Suprapubic skin (tissue), 4 donors: Measurements from ENCODE around the gene ST3GAL4. TPM values are rescaled to one million over a fixed set of nuclear protein-coding genes. Genes with fewer than 3 reads are reported as not detected.

Source experiments
- DNase-seq, 2 donors: peaks; one replicate each; pipeline ENCODE4 v3.0.0-alpha.2; 2019; ENCODE audit warnings: low spot score in 2 of 2
- H3K27ac ChIP-seq: fragments of 200-600 bp; sonication (generic); one replicate; pipeline ENCODE4 v1.5.1; 2019
- H3K27me3 ChIP-seq: fragments of 200-600 bp; sonication (generic); one replicate; pipeline ENCODE4 v1.5.1; 2019
- H3K36me3 ChIP-seq: fragments of 200-600 bp; sonication (generic); one replicate; pipeline ENCODE4 v1.5.1; 2019
- H3K4me1 ChIP-seq: fragments of 200-600 bp; sonication (generic); one replicate; pipeline ENCODE4 v1.5.1; 2019
- H3K4me3 ChIP-seq: fragments of 200-600 bp; sonication (generic); one replicate; pipeline ENCODE4 v1.5.1; 2019; ENCODE audit warnings: mild to moderate bottlenecking
- H3K9me3 ChIP-seq: fragments of 200-600 bp; sonication (generic); one replicate; pipeline ENCODE4 v1.5.1; 2019
- EP300 ChIP-seq: sonication (generic); formaldehyde crosslinking; IDR thresholded peaks from one replicate; pipeline ENCODE4 v1.6.1; 2017; ENCODE audit warnings: antibody characterized with exemption
- POLR2A ChIP-seq, 2 donors: fragments of 450-650 bp; IDR thresholded peaks; one replicate each; pipeline ENCODE4 v1.6.1; 2017; ENCODE audit warnings: antibody characterized with exemption in 2 of 2, mild to moderate bottlenecking in 2 of 2, moderate library complexity in 2 of 2
- POLR2AphosphoS5 ChIP-seq, 3 donors: sonication (generic); formaldehyde crosslinking; IDR thresholded peaks; one replicate each; pipeline ENCODE4 v1.6.1; 2017; ENCODE audit warnings: antibody characterized with exemption in 3 of 3
- WGBS: methylation state at CpG from one replicate; pipeline ENCODE4 v1.1.5; 2018; 5-methylcytosine and 5-hydroxymethylcytosine counted together
- total RNA-seq, 4 donors: library from RNA; depleted of rRNA; stranded (reverse); fragments of >200 nt; gene quantifications; one replicate each; pipeline ENCODE4 v1.1.0, GENCODE V29; 2016
- TF ChIP-seq, protein P1 (sequence below), 2 donors: fragments of 200-600 bp in 1 of 2; fragments of 450-650 bp in 1 of 2; sonication (generic) in 1 of 2; IDR thresholded peaks; one replicate each; pipeline ENCODE4 v1.5.1; 2016 to 2019; ENCODE audit warnings: antibody characterized with exemption in 2 of 2, mild to moderate bottlenecking in 1 of 2, moderate library complexity in 1 of 2

ST3GAL4 gene
- total RNA-seq, 4 donors from 2014 or later: 23.6 to 30.9 (median 26.9) TPM

DNA sequence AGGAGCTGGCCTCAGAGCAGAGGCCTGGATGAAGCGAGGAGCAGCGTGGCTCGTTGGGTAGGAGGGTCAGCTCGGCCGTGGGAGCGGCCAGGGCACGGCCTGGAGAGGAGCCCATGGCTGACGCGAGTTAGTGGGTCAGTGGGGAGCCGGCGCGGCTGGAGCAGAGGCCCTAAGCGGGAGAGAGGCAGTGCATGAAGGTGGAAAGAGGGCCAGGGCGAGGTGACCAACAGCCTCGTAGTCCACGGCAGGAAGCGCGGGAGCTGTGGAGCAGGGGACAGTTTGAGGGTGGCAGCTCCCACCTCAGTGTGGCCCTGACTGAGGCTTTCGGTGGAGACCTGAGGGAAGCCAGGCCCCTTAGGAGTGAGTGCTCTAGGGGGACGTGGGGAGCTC is 27.5 kb upstream of the ST3GAL4 start:
- TF ChIP-seq POLR2AphosphoS5 (IDR thresholded peaks at IDR 0.05) (no peak), EP300 (no peak), POLR2A (IDR thresholded peaks at IDR 0.05) (no peak)
- TF ChIP-seq, protein P1, sequence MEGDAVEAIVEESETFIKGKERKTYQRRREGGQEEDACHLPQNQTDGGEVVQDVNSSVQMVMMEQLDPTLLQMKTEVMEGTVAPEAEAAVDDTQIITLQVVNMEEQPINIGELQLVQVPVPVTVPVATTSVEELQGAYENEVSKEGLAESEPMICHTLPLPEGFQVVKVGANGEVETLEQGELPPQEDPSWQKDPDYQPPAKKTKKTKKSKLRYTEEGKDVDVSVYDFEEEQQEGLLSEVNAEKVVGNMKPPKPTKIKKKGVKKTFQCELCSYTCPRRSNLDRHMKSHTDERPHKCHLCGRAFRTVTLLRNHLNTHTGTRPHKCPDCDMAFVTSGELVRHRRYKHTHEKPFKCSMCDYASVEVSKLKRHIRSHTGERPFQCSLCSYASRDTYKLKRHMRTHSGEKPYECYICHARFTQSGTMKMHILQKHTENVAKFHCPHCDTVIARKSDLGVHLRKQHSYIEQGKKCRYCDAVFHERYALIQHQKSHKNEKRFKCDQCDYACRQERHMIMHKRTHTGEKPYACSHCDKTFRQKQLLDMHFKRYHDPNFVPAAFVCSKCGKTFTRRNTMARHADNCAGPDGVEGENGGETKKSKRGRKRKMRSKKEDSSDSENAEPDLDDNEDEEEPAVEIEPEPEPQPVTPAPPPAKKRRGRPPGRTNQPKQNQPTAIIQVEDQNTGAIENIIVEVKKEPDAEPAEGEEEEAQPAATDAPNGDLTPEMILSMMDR (IDR thresholded peaks at IDR 0.05): no peak
- peaks cover 11% of the 10 kb centered on the region for H3K36me3 ChIP-seq
- DNase-seq: peak in 1 of 2 donors; percentile 50
- H3K4me1 ChIP-seq: peaks cover 24% of the 10 kb centered on the region
- WGBS: 92% methylated on average over 20 of the region's 20 CpGs
- H3K27me3 ChIP-seq: no peaks in the 10 kb centered on the region
- no peaks in the 10 kb centered on the region for H3K9me3 ChIP-seq
- H3K4me3 ChIP-seq: no peak overlapping the region
- no peak overlapping the region for H3K27ac ChIP-seq

DNA sequence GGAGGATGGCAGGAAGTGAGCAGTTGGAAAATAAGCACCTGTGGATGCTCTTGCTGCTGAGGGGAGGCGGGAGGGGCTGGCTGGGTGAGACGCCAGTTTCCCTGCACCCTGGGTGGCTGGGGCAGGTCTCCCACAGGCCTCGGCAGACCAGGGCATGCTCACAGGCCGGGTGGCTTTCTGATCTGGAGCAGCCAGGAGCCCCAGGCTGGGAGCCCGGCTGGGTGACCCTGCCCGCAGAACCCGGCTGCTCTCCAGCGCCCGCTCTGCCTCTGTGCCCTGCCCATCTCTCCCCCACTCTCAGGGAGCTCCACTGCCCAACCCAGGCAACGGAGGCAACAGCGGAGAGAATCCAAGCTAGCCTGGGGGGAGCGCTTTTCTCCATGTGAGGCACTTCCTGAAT is 27.0 kb upstream of the ST3GAL4 start:
- DNase-seq: no peak
- H3K9me3 ChIP-seq: no peaks in the 10 kb centered on the region
- peaks cover 24% of the 10 kb centered on the region for H3K4me1 ChIP-seq
- no peaks in the 10 kb centered on the region for H3K27me3 ChIP-seq
- H3K4me3 ChIP-seq: no peak overlapping the region
- H3K36me3 ChIP-seq: peaks cover 11% of the 10 kb centered on the region
- H3K27ac ChIP-seq: no peak overlapping the region
- 63% methylated on average over 4 of the region's 12 CpGs for WGBS
- TF ChIP-seq POLR2AphosphoS5 (IDR thresholded peaks at IDR 0.05) (no peak), POLR2A (IDR thresholded peaks at IDR 0.05) (no peak)

DNA sequence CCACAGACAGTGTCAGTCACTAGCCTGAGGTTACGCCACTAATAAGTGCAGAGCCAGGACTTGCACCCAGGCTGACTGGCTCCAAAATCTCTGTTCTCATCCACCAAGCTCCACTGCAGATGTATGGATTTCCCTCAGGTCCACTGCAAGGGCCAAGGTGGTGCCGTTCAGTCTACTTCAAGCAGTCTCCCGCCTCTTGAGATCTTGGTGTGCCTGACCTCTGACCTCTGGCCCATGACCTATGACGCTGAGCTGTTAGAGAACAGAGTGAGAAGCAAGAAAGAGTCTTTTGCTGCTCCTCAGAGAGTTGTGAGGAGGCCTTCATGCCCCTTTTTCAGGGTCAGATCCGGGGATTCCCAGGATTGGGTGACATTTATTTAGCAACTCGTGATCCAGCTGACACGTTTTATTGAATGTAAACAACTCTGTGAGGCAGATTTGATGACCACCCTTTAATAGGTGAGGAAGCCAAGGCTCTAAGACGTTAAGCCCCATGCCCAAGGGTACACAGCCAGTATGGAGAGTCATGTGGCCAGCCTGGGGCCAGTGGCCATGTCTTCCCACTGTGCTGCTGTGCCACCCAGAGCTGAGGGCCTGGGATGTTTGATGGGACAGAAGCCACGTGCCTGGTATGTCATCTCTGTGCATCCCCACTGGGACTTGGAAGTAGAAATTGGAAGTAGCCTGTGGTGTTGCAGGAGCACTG is 26.4 kb upstream of the ST3GAL4 start:
- Histone ChIP-seq H3K36me3 (peaks cover 11% of the 10 kb centered on the region), H3K27me3 (no peaks in the 10 kb centered on the region), H3K4me3 (no peak overlapping the region), H3K9me3 (no peaks in the 10 kb centered on the region), H3K27ac (no peak overlapping the region), H3K4me1 (peaks cover 24% of the 10 kb centered on the region)
- DNase-seq: no peak
- WGBS: 72% methylated on average over 8 of the region's 9 CpGs
- TF ChIP-seq POLR2AphosphoS5 (IDR thresholded peaks at IDR 0.05) (no peak), POLR2A (IDR thresholded peaks at IDR 0.05) (no peak), EP300 (no peak)
- TF ChIP-seq, protein P1 (IDR thresholded peaks at IDR 0.05): no peak

DNA sequence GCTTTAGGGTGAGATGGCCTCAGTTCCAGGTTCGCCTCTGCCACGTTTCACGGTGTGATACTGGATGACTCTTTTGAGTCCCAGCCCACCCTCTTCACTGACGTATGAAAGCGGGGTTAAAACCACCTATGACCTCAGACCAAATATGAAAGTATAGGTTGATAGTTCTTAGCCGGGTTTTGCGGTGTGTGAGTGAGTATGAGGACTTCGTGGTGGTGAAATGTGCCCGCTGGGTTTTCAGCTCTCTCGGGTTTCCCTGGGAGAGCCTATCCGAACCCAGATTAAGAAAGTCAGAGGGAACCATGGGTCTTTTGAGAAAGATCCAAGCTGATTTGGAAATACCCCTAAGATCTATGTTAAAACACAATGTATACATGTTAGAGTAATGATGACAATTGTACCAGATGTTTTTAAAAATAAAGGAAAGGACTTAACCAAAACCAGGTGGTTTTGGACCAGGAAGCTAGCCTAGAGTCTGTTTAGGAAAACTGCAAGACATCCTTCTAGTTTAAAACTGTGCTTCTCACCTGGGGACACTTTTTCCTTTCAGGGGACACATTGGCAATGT is 25.8 kb upstream of the ST3GAL4 start:
- H3K36me3 ChIP-seq: peaks cover 11% of the 10 kb centered on the region
- no peak for DNase-seq
- TF ChIP-seq POLR2A (IDR thresholded peaks at IDR 0.05): no peak
- TF ChIP-seq POLR2AphosphoS5 (IDR thresholded peaks at IDR 0.05): no peak
- TF ChIP-seq EP300: no peak
- TF ChIP-seq, protein P1 (IDR thresholded peaks at IDR 0.05): no peak
- H3K27me3 ChIP-seq: no peaks in the 10 kb centered on the region
- H3K4me1 ChIP-seq: peaks cover 24% of the 10 kb centered on the region
- H3K27ac ChIP-seq: no peak overlapping the region
- 87% methylated on average over 11 of the region's 11 CpGs for WGBS
- no peaks in the 10 kb centered on the region for H3K9me3 ChIP-seq
- no peak overlapping the region for H3K4me3 ChIP-seq

DNA sequence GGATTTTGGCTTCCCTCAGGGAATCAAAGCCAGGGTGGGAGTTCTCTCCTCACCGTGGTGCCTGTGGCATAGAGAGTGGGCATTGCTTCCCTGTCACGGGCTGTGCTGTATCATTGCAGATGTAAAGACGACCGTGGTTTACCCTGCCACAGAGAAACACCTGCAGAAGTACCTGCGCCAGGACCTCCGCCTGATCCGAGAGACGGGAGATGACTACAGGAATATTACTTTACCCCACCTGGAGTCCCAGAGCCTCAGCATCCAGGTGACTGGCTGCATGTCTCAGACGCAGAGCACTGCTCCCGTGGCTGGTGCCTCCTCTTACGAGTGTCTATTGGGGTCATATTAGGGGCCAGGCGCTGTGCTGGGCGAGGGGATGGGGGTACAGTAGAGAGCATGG is 24.2 kb upstream of the ST3GAL4 start:
- Histone ChIP-seq H3K36me3 (peaks cover 11% of the 10 kb centered on the region), H3K9me3 (no peaks in the 10 kb centered on the region), H3K27ac (no peak overlapping the region), H3K4me1 (peaks cover 24% of the 10 kb centered on the region), H3K27me3 (no peaks in the 10 kb centered on the region), H3K4me3 (no peak overlapping the region)
- 100% methylated on average over 4 of the region's 13 CpGs for WGBS
- DNase-seq: peak in 1 of 2 donors; percentile 56
- TF ChIP-seq POLR2A (IDR thresholded peaks at IDR 0.05) (no peak), POLR2AphosphoS5 (IDR thresholded peaks at IDR 0.05) (no peak), EP300 (no peak)
- TF ChIP-seq, protein P1 (IDR thresholded peaks at IDR 0.05): no peak
